ENCODE measurements around the gene PCDHA11. TPM values are rescaled to one million over a fixed set of nuclear protein-coding genes. Genes with fewer than 3 reads are reported as not detected.

PCDHA11 gene
- total RNA-seq, 2 donors from 2014 or later = 4.7 to 11.7 TPM

DNA sequence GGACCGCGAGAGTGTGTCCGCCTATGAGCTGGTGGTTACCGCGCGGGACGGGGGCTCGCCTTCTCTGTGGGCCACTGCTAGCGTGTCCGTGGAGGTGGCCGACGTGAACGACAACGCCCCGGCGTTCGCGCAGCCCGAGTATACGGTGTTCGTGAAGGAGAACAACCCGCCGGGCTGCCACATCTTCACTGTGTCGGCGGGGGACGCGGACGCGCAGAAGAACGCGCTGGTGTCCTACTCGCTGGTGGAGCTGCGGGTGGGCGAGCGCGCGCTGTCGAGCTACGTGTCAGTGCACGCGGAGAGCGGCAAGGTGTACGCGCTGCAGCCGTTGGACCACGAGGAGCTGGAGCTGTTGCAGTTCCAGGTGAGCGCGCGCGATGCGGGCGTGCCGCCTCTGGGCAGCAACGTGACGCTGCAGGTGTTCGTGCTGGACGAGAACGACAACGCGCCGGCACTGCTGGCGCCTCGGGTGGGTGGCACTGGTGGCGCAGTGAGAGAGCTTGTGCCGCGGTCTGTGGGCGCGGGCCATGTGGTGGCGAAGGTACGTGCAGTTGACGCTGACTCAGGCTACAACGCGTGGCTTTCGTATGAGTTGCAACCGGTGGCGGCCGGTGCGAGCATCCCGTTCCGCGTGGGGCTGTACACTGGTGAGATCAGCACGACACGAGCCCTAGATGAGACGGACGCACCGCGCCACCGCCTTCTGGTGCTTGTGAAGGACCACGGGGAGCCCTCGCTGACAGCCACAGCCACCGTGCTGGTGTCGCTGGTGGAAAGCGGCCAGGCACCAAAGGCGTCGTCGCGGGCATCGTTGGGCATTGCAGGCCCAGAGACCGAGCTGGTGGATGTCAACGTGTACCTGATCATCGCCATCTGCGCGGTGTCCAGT lies 32.9 kb upstream of the PCDHA11 start:
- peaks cover 14% of the 10 kb centered on the region for H3K36me3 Mint-ChIP-seq (ENCODE audit: low read depth)
- Histone ChIP-seq H3K27me3 (ENCODE audit: control insufficient read depth, insufficient read depth, low read length, poor library complexity, severe bottlenecking) (no peaks in the 10 kb centered on the region), H3K27ac (ENCODE audit: low read depth, low read length) (no peak overlapping the region), H3K9ac (ENCODE audit: extremely low read depth, low read length, poor library complexity, severe bottlenecking) (no peak overlapping the region), H3K4me3 (ENCODE audit: low read length) (no peak overlapping the region), H3K36me3 (ENCODE audit: control insufficient read depth, insufficient read depth, low read length) (no peaks in the 10 kb centered on the region), H3K9me3 (ENCODE audit: control insufficient read depth, low read length) (no peaks in the 10 kb centered on the region), H3K4me1 (ENCODE audit: control insufficient read depth, insufficient read depth, low read length) (no peaks in the 10 kb centered on the region)
- H3K4me1 Mint-ChIP-seq = peaks cover 8% of the 10 kb centered on the region
- no peaks in the 10 kb centered on the region for H3K27me3 Mint-ChIP-seq (ENCODE audit: insufficient read depth)
- peaks cover 10% of the 10 kb centered on the region for H3K9me3 Mint-ChIP-seq
- DNase-seq = no peak
- 96 to 97% methylated on average over 75 to 103 of the region's 103 CpGs for WGBS, 2 experiments (ENCODE audit: insufficient coverage in 1 of 2, insufficient read length in 1 of 2)
- H3K4me3 Mint-ChIP-seq = no peak overlapping the region
- no peak overlapping the region for H3K27ac Mint-ChIP-seq
- TF ChIP-seq, protein P1, sequence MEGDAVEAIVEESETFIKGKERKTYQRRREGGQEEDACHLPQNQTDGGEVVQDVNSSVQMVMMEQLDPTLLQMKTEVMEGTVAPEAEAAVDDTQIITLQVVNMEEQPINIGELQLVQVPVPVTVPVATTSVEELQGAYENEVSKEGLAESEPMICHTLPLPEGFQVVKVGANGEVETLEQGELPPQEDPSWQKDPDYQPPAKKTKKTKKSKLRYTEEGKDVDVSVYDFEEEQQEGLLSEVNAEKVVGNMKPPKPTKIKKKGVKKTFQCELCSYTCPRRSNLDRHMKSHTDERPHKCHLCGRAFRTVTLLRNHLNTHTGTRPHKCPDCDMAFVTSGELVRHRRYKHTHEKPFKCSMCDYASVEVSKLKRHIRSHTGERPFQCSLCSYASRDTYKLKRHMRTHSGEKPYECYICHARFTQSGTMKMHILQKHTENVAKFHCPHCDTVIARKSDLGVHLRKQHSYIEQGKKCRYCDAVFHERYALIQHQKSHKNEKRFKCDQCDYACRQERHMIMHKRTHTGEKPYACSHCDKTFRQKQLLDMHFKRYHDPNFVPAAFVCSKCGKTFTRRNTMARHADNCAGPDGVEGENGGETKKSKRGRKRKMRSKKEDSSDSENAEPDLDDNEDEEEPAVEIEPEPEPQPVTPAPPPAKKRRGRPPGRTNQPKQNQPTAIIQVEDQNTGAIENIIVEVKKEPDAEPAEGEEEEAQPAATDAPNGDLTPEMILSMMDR (conservative IDR thresholded peaks at IDR 0.05) = no peak

DNA sequence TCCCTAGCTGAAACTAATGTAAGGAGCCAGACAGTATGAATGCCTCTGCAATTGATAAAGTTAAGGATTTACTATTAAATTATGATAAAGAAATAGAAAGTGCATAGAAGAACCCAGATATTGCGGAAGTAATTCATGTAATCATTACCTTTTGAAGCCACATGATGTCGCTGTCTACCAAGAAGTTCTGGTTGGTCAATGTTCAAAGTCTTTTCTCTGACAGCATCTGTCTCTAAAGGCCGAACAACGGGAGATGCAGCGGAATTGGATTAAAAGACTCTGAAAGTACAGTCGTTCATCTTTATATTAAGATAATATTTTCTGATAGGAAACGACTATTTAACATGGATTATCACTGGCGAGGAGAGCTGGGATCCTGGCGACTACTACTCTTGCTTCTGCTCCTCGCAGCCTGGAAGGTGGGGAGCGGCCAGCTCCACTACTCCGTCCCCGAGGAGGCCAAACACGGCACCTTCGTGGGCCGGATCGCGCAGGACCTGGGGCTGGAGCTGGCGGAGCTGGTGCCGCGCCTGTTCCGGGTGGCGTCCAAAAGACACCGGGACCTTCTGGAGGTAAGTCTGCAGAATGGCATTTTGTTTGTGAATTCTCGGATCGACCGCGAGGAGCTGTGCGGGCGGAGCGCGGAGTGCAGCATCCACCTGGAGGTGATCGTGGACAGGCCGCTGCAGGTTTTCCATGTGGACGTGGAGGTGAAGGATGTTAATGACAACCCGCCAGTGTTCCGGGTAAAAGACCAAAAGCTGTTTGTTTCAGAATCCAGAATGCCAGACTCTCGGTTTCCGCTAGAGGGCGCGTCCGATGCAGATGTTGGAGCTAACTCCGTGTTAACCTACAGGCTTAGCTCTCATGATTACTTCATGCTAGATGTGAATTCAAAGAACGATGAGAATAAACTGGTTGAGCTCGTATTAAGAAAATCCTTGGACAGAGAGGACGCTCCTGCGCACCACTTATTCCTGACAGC lies 27.5 kb upstream of the PCDHA11 start, which contains the start of gene PCDHA8:
Gene PCDHA8 (plus strand): TSS at position 210 of the 985 bp plus-strand sequence. CDS start 135 bp downstream, at position 345.
- peak; percentile 86 for DNase-seq
- Mint-ChIP-seq H3K27ac (no peak within 1 kb of the TSS), H3K4me1 (no peaks in the 10 kb centered on the region), H3K27me3 (ENCODE audit: insufficient read depth) (no peaks in the 10 kb centered on the region), H3K4me3 (peak within 1 kb of the TSS; percentile 45), H3K36me3 (ENCODE audit: low read depth) (peaks cover 20% of the 10 kb centered on the region), H3K9me3 (peaks cover 11% of the 10 kb centered on the region)
- H3K36me3 ChIP-seq (ENCODE audit: control insufficient read depth, insufficient read depth, low read length) = no peaks in the 10 kb centered on the region
- H3K9ac ChIP-seq (ENCODE audit: extremely low read depth, low read length, poor library complexity, severe bottlenecking) = no peak within 1 kb of the TSS
- H3K9me3 ChIP-seq (ENCODE audit: control insufficient read depth, low read length) = no peaks in the 10 kb centered on the region
- H3K27ac ChIP-seq (ENCODE audit: low read depth, low read length) = no peak within 1 kb of the TSS
- no peaks in the 10 kb centered on the region for H3K27me3 ChIP-seq (ENCODE audit: control insufficient read depth, insufficient read depth, low read length, poor library complexity, severe bottlenecking)
- TF ChIP-seq, protein P1 (conservative IDR thresholded peaks at IDR 0.05) = peak; percentile 76
- 74 to 88% methylated on average over 32 to 47 of the region's 47 CpGs for WGBS, 2 experiments (ENCODE audit: insufficient coverage in 1 of 2, insufficient read length in 1 of 2)
- H3K4me1 ChIP-seq (ENCODE audit: control insufficient read depth, insufficient read depth, low read length) = no peaks in the 10 kb centered on the region
- H3K4me3 ChIP-seq (ENCODE audit: low read length) = peak within 1 kb of the TSS; percentile 2

Data from endodermal cell (in vitro differentiated cells).